MM.1S (cell line): ENCODE results near the gene CDC40.

Experiments used
- DNase-seq: peaks from one replicate; pipeline ENCODE4 v3.0.0-alpha.2; 2015
- H2AFZ ChIP-seq: fragments of 300-600 bp; sonication (generic); 2 replicates; pipeline ENCODE4 v1.6.0; 2016; ENCODE audit warnings: antibody characterized with exemption, low read length
- H3F3A ChIP-seq: fragments of 300-600 bp; sonication (generic); 2 replicates; pipeline ENCODE4 v1.6.1; 2016; ENCODE audit warnings: mild to moderate bottlenecking, antibody characterized with exemption, low read length, moderate library complexity, mixed read lengths; ENCODE audit not compliant: insufficient read depth
- H3K27ac ChIP-seq: fragments of 300-600 bp; sonication (generic); 2 replicates; pipeline ENCODE4 v1.5.1; 2016; ENCODE audit warnings: mild to moderate bottlenecking, low read length
- H3K27me3 ChIP-seq: fragments of 300-600 bp; sonication (generic); replicated peaks from 2 replicates; pipeline ENCODE4 v1.6.0; 2016; ENCODE audit warnings: low read length; ENCODE audit not compliant: insufficient read depth
- H3K36me3 ChIP-seq: fragments of 300-600 bp; sonication (generic); replicated peaks from 2 replicates; pipeline ENCODE4 v1.6.1; 2016; ENCODE audit warnings: mild to moderate bottlenecking, low read length, mixed read lengths; ENCODE audit not compliant: insufficient read depth
- H3K4me1 ChIP-seq: fragments of 300-600 bp; sonication (generic); 2 replicates; pipeline ENCODE4 v1.6.1; 2016; ENCODE audit warnings: low read length, mixed read lengths
- H3K4me2 ChIP-seq: fragments of 300-600 bp; sonication (generic); 2 replicates; pipeline ENCODE4 v1.6.0; 2016; ENCODE audit warnings: low read depth, low read length
- H3K4me3 ChIP-seq: fragments of 300-600 bp; sonication (generic); 2 replicates; pipeline ENCODE4 v1.5.1; 2016; ENCODE audit warnings: low read length, mixed read lengths
- H3K79me2 ChIP-seq: fragments of 300-600 bp; sonication (generic); 2 replicates; pipeline ENCODE4 v1.6.1; 2016; ENCODE audit warnings: mixed run types, low read length, mixed read lengths
- H3K9ac ChIP-seq: fragments of 300-600 bp; sonication (generic); 2 replicates; pipeline ENCODE4 v1.6.1; 2016; ENCODE audit warnings: low read length, mixed read lengths
- H3K9me2 ChIP-seq: fragments of 300-600 bp; sonication (generic); replicated peaks from 2 replicates; pipeline ENCODE4 v1.6.1; 2016; ENCODE audit warnings: mild to moderate bottlenecking, low read length, mixed read lengths; ENCODE audit not compliant: insufficient read depth
- H3K9me3 ChIP-seq: fragments of 300-600 bp; sonication (generic); replicated peaks from 2 replicates; pipeline ENCODE4 v1.6.1; 2016; ENCODE audit warnings: mild to moderate bottlenecking, low read length, mixed read lengths; ENCODE audit not compliant: insufficient read depth
- H4K20me1 ChIP-seq: fragments of 300-600 bp; sonication (generic); 2 replicates; pipeline ENCODE4 v1.6.1; 2016; ENCODE audit warnings: mild to moderate bottlenecking, low read length, moderate library complexity, mixed read lengths; ENCODE audit not compliant: insufficient read depth
- CTCF ChIP-seq: fragments of 300-600 bp; sonication (generic); IDR thresholded peaks from 2 replicates; pipeline ENCODE4 v1.5.1; 2016; ENCODE audit warnings: antibody characterized with exemption, low read length, mixed read lengths
- EZH2 ChIP-seq: fragments of 300-600 bp; sonication (generic); optimal IDR thresholded peaks from 2 replicates; pipeline ENCODE3; 2017; ENCODE audit warnings: low read depth, mild to moderate bottlenecking, antibody characterized with exemption, low read length, mixed read lengths
- EZH2phosphoT487 ChIP-seq: fragments of 300-600 bp; sonication (generic); IDR thresholded peaks from 2 replicates; pipeline ENCODE4 v1.6.1; 2018; ENCODE audit warnings: antibody characterized with exemption, low read length

The CDC40 gene

GRCh38 chr6:110265273-110265672 lies 85.0 kb downstream of the CDC40 start:
- no peak for DNase-seq
- Histone ChIP-seq H3K79me2 (no peaks in the 10 kb centered on the region), H3K4me3 (no peak overlapping the region), H3K9me3 (no peaks in the 10 kb centered on the region), H4K20me1 (no peaks in the 10 kb centered on the region), H3K4me2 (no peak overlapping the region), H3K27ac (no peak overlapping the region), H3K4me1 (no peaks in the 10 kb centered on the region), H3F3A (no peaks in the 10 kb centered on the region), H3K27me3 (no peaks in the 10 kb centered on the region), H3K36me3 (no peaks in the 10 kb centered on the region), H3K9ac (no peak overlapping the region), H3K9me2 (no peaks in the 10 kb centered on the region), H2AFZ (no peak overlapping the region)
- TF ChIP-seq EZH2 (no peak), CTCF (no peak), EZH2phosphoT487 (no peak)

- no peaks in the 10 kb centered on the region for H3F3A ChIP-seq
- no peak for DNase-seq
- no peak overlapping the region for H3K9ac ChIP-seq
These were observed 86.8 kb downstream of the CDC40 start for GRCh38 chr6:110266996-110267395.

GRCh38 chr6:110269623-110270022 lies 89.4 kb downstream of the CDC40 start:
- DNase-seq = no peak
- Histone ChIP-seq H3K9me3 (no peaks in the 10 kb centered on the region), H3K4me1 (no peaks in the 10 kb centered on the region), H2AFZ (no peak overlapping the region), H3F3A (no peaks in the 10 kb centered on the region), H3K27me3 (no peaks in the 10 kb centered on the region), H3K36me3 (no peaks in the 10 kb centered on the region), H3K79me2 (no peaks in the 10 kb centered on the region), H3K9me2 (no peaks in the 10 kb centered on the region), H3K4me3 (no peak overlapping the region), H4K20me1 (no peaks in the 10 kb centered on the region), H3K27ac (no peak overlapping the region), H3K4me2 (no peak overlapping the region), H3K9ac (no peak overlapping the region)
- no peak for TF ChIP-seq CTCF

More at GRCh38 chr6:110266996-110267395, 86.8 kb downstream of the CDC40 start:
- no peak overlapping the region for H2AFZ ChIP-seq
- H3K79me2 ChIP-seq = no peaks in the 10 kb centered on the region
- H3K27me3 ChIP-seq = no peaks in the 10 kb centered on the region
- H3K27ac ChIP-seq = no peak overlapping the region
- no peaks in the 10 kb centered on the region for H3K36me3 ChIP-seq
- H4K20me1 ChIP-seq = no peaks in the 10 kb centered on the region
- no peaks in the 10 kb centered on the region for H3K9me3 ChIP-seq
- H3K4me1 ChIP-seq = no peaks in the 10 kb centered on the region
- H3K4me3 ChIP-seq = no peak overlapping the region
- H3K4me2 ChIP-seq = no peak overlapping the region
- TF ChIP-seq EZH2phosphoT487 (no peak), CTCF (no peak), EZH2 (no peak)
- H3K9me2 ChIP-seq = no peaks in the 10 kb centered on the region

GRCh38 chr6:110270165-110270564 lies 89.9 kb downstream of the CDC40 start:
- DNase-seq = no peak
- H3K9ac ChIP-seq = no peak overlapping the region
- no peak overlapping the region for H3K4me2 ChIP-seq
- no peaks in the 10 kb centered on the region for H4K20me1 ChIP-seq
- no peaks in the 10 kb centered on the region for H3F3A ChIP-seq
- no peak overlapping the region for H3K4me3 ChIP-seq
- no peaks in the 10 kb centered on the region for H3K9me2 ChIP-seq
- H3K36me3 ChIP-seq = no peaks in the 10 kb centered on the region
- TF ChIP-seq EZH2phosphoT487 = no peak
- no peak for TF ChIP-seq EZH2
- TF ChIP-seq CTCF = no peak
- no peaks in the 10 kb centered on the region for H3K79me2 ChIP-seq
- H2AFZ ChIP-seq = no peak overlapping the region
- H3K4me1 ChIP-seq = no peaks in the 10 kb centered on the region
- H3K27me3 ChIP-seq = no peaks in the 10 kb centered on the region
- H3K9me3 ChIP-seq = no peaks in the 10 kb centered on the region
- no peak overlapping the region for H3K27ac ChIP-seq
